DND-41 (cell line): ENCODE data around the gene HAUS5.
"Not testable (repeated sequence)": the region's sequence is repeated elsewhere in the genome, so short reads cannot be mapped to it uniquely, and the experiment has no call there.

Experiments used
- EZH2 ChIP-seq: IDR thresholded peaks from 3 replicates; pipeline ENCODE4 v1.6.1; 2012; ENCODE audit warnings: borderline replicate concordance, low read depth, mild to moderate bottlenecking, moderate library complexity, low read length, inconsistent platforms; ENCODE audit not compliant: severe bottlenecking
- TF ChIP-seq, protein P1 (sequence below): IDR thresholded peaks from 2 replicates; pipeline ENCODE4 v1.5.1; 2012; ENCODE audit warnings: borderline replicate concordance, low read length, moderate library complexity, mild to moderate bottlenecking; ENCODE audit not compliant: poor library complexity, severe bottlenecking; ENCODE audit errors: extremely low read depth

DNA sequence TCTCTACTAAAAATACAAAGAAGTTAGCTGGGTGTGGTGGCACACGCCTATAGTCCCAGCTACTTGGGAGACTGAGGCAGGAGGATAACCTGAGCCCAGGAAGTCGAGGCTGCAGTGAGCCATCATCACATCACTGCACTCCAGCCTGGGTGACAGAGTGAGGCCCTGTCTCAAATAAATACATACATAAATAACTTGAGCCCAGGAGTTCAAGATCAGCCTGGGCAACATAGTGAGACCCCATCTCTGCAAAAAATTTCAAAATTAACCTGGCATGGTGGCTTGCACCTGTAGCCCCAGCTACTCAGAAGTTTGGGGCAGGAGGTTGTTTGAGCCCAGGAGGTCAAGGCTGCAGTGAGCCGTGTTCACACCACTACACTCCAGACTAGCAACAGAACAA is 17.5 kb upstream of the HAUS5 start:
- TF ChIP-seq, protein P1, sequence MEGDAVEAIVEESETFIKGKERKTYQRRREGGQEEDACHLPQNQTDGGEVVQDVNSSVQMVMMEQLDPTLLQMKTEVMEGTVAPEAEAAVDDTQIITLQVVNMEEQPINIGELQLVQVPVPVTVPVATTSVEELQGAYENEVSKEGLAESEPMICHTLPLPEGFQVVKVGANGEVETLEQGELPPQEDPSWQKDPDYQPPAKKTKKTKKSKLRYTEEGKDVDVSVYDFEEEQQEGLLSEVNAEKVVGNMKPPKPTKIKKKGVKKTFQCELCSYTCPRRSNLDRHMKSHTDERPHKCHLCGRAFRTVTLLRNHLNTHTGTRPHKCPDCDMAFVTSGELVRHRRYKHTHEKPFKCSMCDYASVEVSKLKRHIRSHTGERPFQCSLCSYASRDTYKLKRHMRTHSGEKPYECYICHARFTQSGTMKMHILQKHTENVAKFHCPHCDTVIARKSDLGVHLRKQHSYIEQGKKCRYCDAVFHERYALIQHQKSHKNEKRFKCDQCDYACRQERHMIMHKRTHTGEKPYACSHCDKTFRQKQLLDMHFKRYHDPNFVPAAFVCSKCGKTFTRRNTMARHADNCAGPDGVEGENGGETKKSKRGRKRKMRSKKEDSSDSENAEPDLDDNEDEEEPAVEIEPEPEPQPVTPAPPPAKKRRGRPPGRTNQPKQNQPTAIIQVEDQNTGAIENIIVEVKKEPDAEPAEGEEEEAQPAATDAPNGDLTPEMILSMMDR: not testable (repeated sequence)
- TF ChIP-seq EZH2: not testable (repeated sequence)
